GM12801 (cell line): Measurements from ENCODE around the gene SBK2.

ENCODE experiments used
- TF ChIP-seq, protein P1 (sequence below): IDR thresholded peaks from one replicate; pipeline ENCODE4 v1.5.1; 2011; ENCODE audit warnings: control low read depth; ENCODE audit not compliant: insufficient read length; ENCODE audit errors: extremely low read depth

Gene SBK2

GRCh38 chr19:55503502-55504251, 33.3 kb downstream of the SBK2 start:
- TF ChIP-seq, protein P1, sequence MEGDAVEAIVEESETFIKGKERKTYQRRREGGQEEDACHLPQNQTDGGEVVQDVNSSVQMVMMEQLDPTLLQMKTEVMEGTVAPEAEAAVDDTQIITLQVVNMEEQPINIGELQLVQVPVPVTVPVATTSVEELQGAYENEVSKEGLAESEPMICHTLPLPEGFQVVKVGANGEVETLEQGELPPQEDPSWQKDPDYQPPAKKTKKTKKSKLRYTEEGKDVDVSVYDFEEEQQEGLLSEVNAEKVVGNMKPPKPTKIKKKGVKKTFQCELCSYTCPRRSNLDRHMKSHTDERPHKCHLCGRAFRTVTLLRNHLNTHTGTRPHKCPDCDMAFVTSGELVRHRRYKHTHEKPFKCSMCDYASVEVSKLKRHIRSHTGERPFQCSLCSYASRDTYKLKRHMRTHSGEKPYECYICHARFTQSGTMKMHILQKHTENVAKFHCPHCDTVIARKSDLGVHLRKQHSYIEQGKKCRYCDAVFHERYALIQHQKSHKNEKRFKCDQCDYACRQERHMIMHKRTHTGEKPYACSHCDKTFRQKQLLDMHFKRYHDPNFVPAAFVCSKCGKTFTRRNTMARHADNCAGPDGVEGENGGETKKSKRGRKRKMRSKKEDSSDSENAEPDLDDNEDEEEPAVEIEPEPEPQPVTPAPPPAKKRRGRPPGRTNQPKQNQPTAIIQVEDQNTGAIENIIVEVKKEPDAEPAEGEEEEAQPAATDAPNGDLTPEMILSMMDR, result peak; percentile 4

DNA sequence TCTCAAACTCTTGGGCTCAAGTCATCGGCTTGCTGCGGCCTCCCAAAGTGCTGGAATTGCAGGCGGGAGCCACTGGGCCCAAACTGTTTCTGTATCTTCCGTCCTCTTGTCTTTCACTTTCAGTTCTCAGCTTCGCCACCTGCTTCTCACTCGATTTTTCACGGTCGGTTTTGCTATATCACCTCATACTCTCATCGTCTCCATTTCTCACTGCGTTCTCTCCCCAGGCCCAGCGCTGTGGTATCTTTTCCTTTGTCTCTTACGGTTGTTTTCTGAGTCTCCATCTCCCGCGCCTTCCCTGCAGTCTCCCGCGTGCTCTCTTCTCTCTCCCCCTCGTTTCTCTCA, 33.8 kb downstream of the SBK2 start:
- TF ChIP-seq, protein P1, result no peak

DNA sequence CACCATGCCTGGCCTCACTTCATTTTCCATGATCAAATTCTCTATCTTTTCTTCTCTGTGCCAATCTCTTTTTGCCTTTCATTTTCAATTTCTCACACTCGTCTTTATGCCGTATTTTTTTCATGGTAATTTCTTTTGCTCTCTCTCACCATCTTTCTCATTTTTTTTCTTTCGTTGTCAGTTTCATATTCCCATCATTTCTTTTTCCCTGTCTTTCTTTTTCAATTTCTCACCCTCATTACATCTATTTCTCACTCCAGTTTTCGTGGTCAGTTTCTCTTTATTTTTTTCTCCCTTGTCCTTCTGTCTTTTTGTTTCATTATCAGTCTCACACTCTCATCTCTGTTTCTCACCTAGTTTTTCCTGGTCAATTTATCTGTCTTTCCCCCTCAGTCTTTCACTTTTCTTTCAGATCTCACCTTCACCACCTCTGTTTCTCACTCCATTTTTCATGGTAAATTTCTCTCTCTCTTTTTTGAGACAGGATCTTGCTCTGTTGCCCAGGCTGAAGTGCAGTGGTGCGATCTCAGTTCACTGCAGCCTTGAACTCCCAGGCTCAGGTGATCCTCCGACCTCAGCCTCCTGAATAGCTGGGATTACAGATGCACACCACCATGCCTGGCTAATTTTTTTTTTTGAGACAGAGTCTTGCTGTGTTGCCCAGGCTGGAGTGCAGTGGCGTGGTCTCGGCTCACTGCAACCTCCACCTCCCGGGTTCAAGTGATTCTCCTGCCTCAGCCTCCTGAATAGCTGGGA, 34.6 kb downstream of the SBK2 start:
- TF ChIP-seq, protein P1, result no peak

- TF ChIP-seq, protein P1, result no peak
These were observed 36.5 kb downstream of the SBK2 start for GRCh38 chr19:55500368-55500952.

GRCh38 chr19:55498246-55498840, 38.6 kb downstream of the SBK2 start:
- TF ChIP-seq, protein P1, result no peak

DNA sequence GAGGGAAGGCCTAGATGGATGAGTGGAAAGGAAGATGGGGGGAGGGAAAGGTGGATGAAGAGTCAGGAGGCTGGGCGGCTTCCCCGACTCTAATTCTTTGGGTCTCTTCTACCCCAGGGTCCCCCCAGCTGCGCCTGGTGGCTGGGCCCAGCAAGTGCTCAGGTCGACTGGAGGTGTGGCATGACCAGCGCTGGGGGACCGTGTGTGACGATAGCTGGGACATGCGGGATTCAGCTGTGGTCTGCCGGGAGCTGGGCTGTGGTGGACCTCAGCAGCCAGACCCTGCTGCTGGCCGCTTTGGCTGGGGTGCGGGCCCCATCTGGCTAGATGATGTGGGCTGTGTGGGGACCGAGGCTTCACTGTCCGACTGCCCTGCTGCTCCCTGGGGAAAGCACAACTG, 39.2 kb downstream of the SBK2 start:
- TF ChIP-seq, protein P1, result no peak
